ENCODE measurements around the gene CD180. TPM values are rescaled to one million over a fixed set of nuclear protein-coding genes. Genes with fewer than 3 reads are reported as not detected.

Gene CD180
- total RNA-seq, 2 experiments from 2014 or later = 0.08 TPM; not detected in 1

GRCh38 chr5:67206461-67206860, 9.9 kb upstream of the CD180 start:
- ATAC-seq (ENCODE audit: poor library complexity) = no peak
- Mint-ChIP-seq H3K36me3 (ENCODE audit: low read depth) (peaks cover 3% of the 10 kb centered on the region), H3K27ac (peak overlapping the region; percentile 90), H3K9me3 (peaks cover 2% of the 10 kb centered on the region), H3K4me1 (ENCODE audit: low read depth) (peaks cover 84% of the 10 kb centered on the region), H3K27me3 (no peaks in the 10 kb centered on the region), H3K4me3 (peak overlapping the region; percentile 44)
- Histone ChIP-seq H3K4me1 (ENCODE audit: insufficient read depth, low read length) (peaks cover 75% of the 10 kb centered on the region), H3K27me3 (ENCODE audit: control insufficient read depth in 1 of 2, insufficient read depth in 2 of 2, low read length in 2 of 2) (no peaks in the 10 kb centered on the region), H3K4me3 (ENCODE audit: low read length) (no peak overlapping the region), H3K27ac (ENCODE audit: low read depth in 1 of 2, low read length in 2 of 2) (peak overlapping the region; percentile 63), H3K36me3 (ENCODE audit: insufficient read depth, low read length) (no peaks in the 10 kb centered on the region), H3K9me3 (ENCODE audit: control insufficient read depth in 1 of 2, insufficient read depth in 1 of 2, low read length in 2 of 2) (no peaks in the 10 kb centered on the region)
- no peak for DNase-seq
- intact Hi-C loops (cut with DNase I, micrococcal nuclease) = loop anchor here in 1 of 2 experiments (2.0 kb wide), 1 partner anchor 202 kb away; no protein-coding TSS in a partner anchor
- ChIA-PET CTCF (interaction anchor here (0.8 to 8.1 kb wide), 7 partner anchors 9 to 1080 kb away, joined by 3 to 74 read pairs (median 5); no protein-coding TSS in a partner anchor), POLR2A (interaction anchor here (1.0 to 8.2 kb wide), 9 partner anchors 9 to 1080 kb away, joined by 3 to 275 read pairs (median 6); no protein-coding TSS in a partner anchor)
- TF ChIP-seq CTCF (IDR thresholded peaks at IDR 0.05) = no peak

DNA sequence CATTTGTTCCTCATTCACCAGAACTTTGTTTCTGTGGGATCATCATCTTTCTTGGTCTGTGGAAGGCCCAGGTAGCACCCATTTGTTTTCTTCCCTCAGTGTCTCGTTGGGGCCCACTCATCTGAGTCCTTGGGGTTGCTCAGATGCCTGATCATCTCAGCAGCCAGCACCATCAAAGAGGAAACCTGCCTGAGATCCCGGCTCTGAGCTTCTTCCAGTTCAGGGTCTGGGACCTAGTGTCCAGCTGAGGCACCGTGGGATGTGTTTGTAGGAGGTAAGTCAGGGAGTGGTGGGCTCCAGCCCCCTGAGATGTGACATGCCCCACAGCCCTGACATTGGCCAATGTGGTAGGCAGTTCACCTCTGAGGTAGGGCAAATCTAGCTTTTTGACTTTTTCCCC, 9.4 kb upstream of the CD180 start:
- H3K36me3 ChIP-seq (ENCODE audit: insufficient read depth, low read length) = no peaks in the 10 kb centered on the region

GRCh38 chr5:67204821-67205220, 8.2 kb upstream of the CD180 start:
- intact Hi-C loops (cut with DNase I, micrococcal nuclease) = loop anchor here in 1 of 2 experiments (2.0 kb wide), 1 partner anchor 18 kb away; no protein-coding TSS in a partner anchor
- Histone ChIP-seq H3K9me3 (ENCODE audit: control insufficient read depth in 1 of 2, insufficient read depth in 1 of 2, low read length in 2 of 2) (peaks cover 0 to 5% of the 10 kb centered on the region in 2 experiments), H3K27ac (ENCODE audit: low read depth in 1 of 2, low read length in 2 of 2) (peak overlapping the region; percentile 23 to 63), H3K36me3 (ENCODE audit: insufficient read depth, low read length) (no peaks in the 10 kb centered on the region), H3K4me3 (ENCODE audit: low read length) (no peak overlapping the region), H3K4me1 (ENCODE audit: insufficient read depth, low read length) (peaks cover 83% of the 10 kb centered on the region), H3K27me3 (ENCODE audit: control insufficient read depth in 1 of 2, insufficient read depth in 2 of 2, low read length in 2 of 2) (no peaks in the 10 kb centered on the region)
- ChIA-PET POLR2A (interaction anchor here (1.2 to 8.2 kb wide), 2 partner anchors 41 to 199 kb away, joined by 3 to 275 read pairs; no protein-coding TSS in a partner anchor), CTCF (interaction anchor here (1.6 to 8.1 kb wide), 3 partner anchors 30 to 48 kb away, joined by 3 to 74 read pairs (median 20); no protein-coding TSS in a partner anchor)
- DNase-seq = no peak
- ATAC-seq (ENCODE audit: poor library complexity) = no peak
- Mint-ChIP-seq H3K36me3 (ENCODE audit: low read depth) (peaks cover 11% of the 10 kb centered on the region), H3K9me3 (peaks cover 8% of the 10 kb centered on the region), H3K27ac (peak overlapping the region; percentile 90), H3K4me3 (peak overlapping the region; percentile 56), H3K4me1 (ENCODE audit: low read depth) (peaks cover 96% of the 10 kb centered on the region), H3K27me3 (no peaks in the 10 kb centered on the region)
- TF ChIP-seq CTCF (IDR thresholded peaks at IDR 0.05) = no peak

More for the DNA sequence above, 9.4 kb upstream of the CD180 start:
- ATAC-seq (ENCODE audit: poor library complexity) (no peak), DNase-seq (no peak)
- intact Hi-C loops (cut with DNase I, micrococcal nuclease) = loop anchor here (2.0 kb wide), 2 partner anchors 19 to 201 kb away; no protein-coding TSS in a partner anchor
- H3K4me1 Mint-ChIP-seq (ENCODE audit: low read depth) = peaks cover 89% of the 10 kb centered on the region
- H3K27me3 Mint-ChIP-seq = no peaks in the 10 kb centered on the region
- TF ChIP-seq CTCF (IDR thresholded peaks at IDR 0.05) = no peak
- peak overlapping the region; percentile 90 for H3K27ac Mint-ChIP-seq
- peaks cover 6% of the 10 kb centered on the region for H3K9me3 Mint-ChIP-seq
- H3K36me3 Mint-ChIP-seq (ENCODE audit: low read depth) = peaks cover 6% of the 10 kb centered on the region
- Histone ChIP-seq H3K27me3 (ENCODE audit: control insufficient read depth in 1 of 2, insufficient read depth in 2 of 2, low read length in 2 of 2) (no peaks in the 10 kb centered on the region), H3K27ac (ENCODE audit: low read depth in 1 of 2, low read length in 2 of 2) (peak overlapping the region; percentile 63), H3K4me3 (ENCODE audit: low read length) (no peak overlapping the region), H3K4me1 (ENCODE audit: insufficient read depth, low read length) (peaks cover 78% of the 10 kb centered on the region), H3K9me3 (ENCODE audit: control insufficient read depth in 1 of 2, insufficient read depth in 1 of 2, low read length in 2 of 2) (peaks cover 0 to 4% of the 10 kb centered on the region in 2 experiments)
- H3K4me3 Mint-ChIP-seq = peak overlapping the region; percentile 44
- POLR2A ChIA-PET = interaction anchor here (0.8 to 8.2 kb wide), 7 partner anchors 10 to 1080 kb away, joined by 3 to 275 read pairs (median 9); no protein-coding TSS in a partner anchor
- CTCF ChIA-PET = interaction anchor here (1.2 to 8.1 kb wide), 5 partner anchors 17 to 49 kb away, joined by 3 to 74 read pairs (median 5); no protein-coding TSS in a partner anchor

All from CD4-positive, alpha-beta T cell (primary cell).